ENCODE results near the gene ISLR2. TPM values are rescaled to one million over a fixed set of nuclear protein-coding genes. Genes with fewer than 3 reads are reported as not detected.
"Not testable (repeated sequence)": the region's sequence is repeated elsewhere in the genome, so short reads cannot be mapped to it uniquely, and the experiment has no call there.

ISLR2 gene, protein sequence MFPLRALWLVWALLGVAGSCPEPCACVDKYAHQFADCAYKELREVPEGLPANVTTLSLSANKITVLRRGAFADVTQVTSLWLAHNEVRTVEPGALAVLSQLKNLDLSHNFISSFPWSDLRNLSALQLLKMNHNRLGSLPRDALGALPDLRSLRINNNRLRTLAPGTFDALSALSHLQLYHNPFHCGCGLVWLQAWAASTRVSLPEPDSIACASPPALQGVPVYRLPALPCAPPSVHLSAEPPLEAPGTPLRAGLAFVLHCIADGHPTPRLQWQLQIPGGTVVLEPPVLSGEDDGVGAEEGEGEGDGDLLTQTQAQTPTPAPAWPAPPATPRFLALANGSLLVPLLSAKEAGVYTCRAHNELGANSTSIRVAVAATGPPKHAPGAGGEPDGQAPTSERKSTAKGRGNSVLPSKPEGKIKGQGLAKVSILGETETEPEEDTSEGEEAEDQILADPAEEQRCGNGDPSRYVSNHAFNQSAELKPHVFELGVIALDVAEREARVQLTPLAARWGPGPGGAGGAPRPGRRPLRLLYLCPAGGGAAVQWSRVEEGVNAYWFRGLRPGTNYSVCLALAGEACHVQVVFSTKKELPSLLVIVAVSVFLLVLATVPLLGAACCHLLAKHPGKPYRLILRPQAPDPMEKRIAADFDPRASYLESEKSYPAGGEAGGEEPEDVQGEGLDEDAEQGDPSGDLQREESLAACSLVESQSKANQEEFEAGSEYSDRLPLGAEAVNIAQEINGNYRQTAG
- total RNA-seq = 1.1 TPM
- 0.13 TPM for polyA plus RNA-seq (ENCODE audit: insufficient read depth, low read depth, low replicate concordance)
- long read RNA-seq, donor 1 = 0 reads
- long read RNA-seq, donor 2, partial matches to known transcripts = 0 of 1 reads
- long read RNA-seq, donor 2, other reads (novel, unspliced or antisense) = 0 of 1 reads
- long read RNA-seq, donor 3 = 0 reads
- long read RNA-seq, donor 4 = 0 reads
- long read RNA-seq, donor 5 = 0 reads
- long read RNA-seq, donor 6, partial matches to known transcripts = 0 of 3 reads
- long read RNA-seq, donor 6, other reads (novel, unspliced or antisense) = 0 of 3 reads
- long read RNA-seq, donor 7, partial matches to known transcripts = 0 of 1 reads
- long read RNA-seq, donor 7, other reads (novel, unspliced or antisense) = 1 of 1 reads
- long read RNA-seq, donor 8 = 0 reads
- long read RNA-seq, donor 9 = 0 reads
- long read RNA-seq, donor 10 = 0 reads

DNA sequence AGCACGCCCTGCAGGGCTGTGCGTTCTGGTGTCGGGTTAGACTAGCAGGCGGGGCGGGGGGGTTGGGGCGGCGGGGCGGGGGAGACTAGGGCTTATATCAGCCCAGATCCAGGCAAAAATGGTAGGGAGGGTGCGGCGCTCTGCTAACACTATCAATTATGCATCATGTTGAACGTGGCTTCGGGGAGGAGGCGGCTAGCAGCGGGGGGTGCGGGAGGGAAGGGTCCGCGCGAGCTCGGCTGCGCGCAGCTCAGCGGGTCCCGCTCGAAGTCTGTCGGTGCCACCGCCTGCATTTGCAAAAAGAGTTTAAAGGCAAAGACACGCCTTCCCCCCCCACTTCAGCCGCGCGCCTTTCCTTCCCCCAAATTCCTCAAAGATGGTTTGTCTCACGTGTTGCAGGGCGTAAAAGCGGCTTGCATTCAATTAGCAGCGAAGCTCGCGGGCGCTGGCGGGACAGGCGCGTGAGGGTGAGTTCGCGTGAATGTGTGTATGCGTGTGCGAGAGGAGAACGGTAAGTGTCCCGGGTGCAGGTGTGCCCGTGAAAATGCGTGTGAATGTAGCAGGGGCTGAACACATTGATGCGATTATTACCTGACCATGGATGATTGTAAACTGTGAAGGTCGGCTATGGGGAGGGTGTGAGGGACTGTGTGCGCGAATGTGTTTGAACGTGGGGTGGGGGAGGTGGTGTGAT, at the start of gene ISLR2:
TSS of gene ISLR2 (plus strand) at position 432 of the 694 bp plus-strand sequence. CDS start 2,169 bp downstream, outside the sequence.
- Histone ChIP-seq H3K9ac (ENCODE audit: low read length in 3 of 3) (no peak within 1 kb of the TSS), H3K27me3 (ENCODE audit: control insufficient read depth, insufficient read depth, low read length) (peaks cover 49% of the 10 kb centered on the region), H3K36me3 (ENCODE audit: control insufficient read depth in 2 of 3, insufficient read depth in 3 of 3, low read length in 3 of 3) (no peaks in the 10 kb centered on the region), H3K4me3 (ENCODE audit: low read length in 3 of 3) (no peak within 1 kb of the TSS), H3K9me3 (ENCODE audit: control insufficient read depth in 2 of 3, insufficient read depth in 1 of 3, low read length in 3 of 3) (no peaks in the 10 kb centered on the region), H3K4me1 (ENCODE audit: control insufficient read depth in 2 of 3, insufficient read depth in 2 of 3, low read depth in 1 of 3, low read length in 3 of 3) (peaks cover 0 to 13% (median 0%) of the 10 kb centered on the region in 3 donors), H3K27ac (ENCODE audit: low read depth in 2 of 2, low read length in 2 of 2) (no peak within 1 kb of the TSS)
- intact Hi-C loops (cut with DNase I) = no loop called here
- no peak for FAIRE-seq
- DNase-seq = peak in 4 of 5 donors; percentile 55 to 71 (median 62)
- TF ChIP-seq, protein P1, sequence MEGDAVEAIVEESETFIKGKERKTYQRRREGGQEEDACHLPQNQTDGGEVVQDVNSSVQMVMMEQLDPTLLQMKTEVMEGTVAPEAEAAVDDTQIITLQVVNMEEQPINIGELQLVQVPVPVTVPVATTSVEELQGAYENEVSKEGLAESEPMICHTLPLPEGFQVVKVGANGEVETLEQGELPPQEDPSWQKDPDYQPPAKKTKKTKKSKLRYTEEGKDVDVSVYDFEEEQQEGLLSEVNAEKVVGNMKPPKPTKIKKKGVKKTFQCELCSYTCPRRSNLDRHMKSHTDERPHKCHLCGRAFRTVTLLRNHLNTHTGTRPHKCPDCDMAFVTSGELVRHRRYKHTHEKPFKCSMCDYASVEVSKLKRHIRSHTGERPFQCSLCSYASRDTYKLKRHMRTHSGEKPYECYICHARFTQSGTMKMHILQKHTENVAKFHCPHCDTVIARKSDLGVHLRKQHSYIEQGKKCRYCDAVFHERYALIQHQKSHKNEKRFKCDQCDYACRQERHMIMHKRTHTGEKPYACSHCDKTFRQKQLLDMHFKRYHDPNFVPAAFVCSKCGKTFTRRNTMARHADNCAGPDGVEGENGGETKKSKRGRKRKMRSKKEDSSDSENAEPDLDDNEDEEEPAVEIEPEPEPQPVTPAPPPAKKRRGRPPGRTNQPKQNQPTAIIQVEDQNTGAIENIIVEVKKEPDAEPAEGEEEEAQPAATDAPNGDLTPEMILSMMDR (IDR thresholded peaks at IDR 0.05; ENCODE audit: borderline replicate concordance, extremely low read depth, insufficient read depth) = no peak

DNA sequence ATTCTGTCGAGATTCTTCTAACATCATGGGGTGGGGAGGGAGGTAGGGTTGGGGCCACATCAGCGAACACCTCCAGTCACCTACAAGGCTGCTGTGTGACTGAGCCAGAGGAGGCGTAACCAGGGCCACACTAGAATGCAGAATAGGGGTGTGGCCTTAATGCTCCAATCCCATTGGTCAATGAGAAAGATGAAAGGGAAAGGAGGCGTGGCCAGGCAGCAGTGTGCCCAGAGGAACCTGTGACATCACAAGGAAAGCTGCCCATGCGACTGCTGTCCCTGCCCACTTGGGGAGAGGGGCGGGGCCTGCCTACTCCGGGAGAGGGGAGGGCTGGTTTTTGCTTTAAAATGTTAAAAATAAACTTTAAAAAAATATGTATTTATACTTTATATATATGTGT, 47.9 kb upstream of the ISLR2 start, which contains the start of gene GOLGA6A:
TSS of gene GOLGA6A (minus strand) at position 101 of the 400 bp plus-strand sequence. CDS start at position 60, 41 bp downstream.
- intact Hi-C loops (cut with DNase I); DNase-seq; FAIRE-seq; H3K27ac ChIP-seq (ENCODE audit: low read depth in 2 of 2, low read length in 2 of 2); H3K36me3 ChIP-seq (ENCODE audit: control insufficient read depth in 2 of 3, insufficient read depth in 3 of 3, low read length in 3 of 3); H3K9ac ChIP-seq (ENCODE audit: low read length in 3 of 3); H3K27me3 ChIP-seq (ENCODE audit: control insufficient read depth, insufficient read depth, low read length); H3K4me1 ChIP-seq (ENCODE audit: control insufficient read depth in 2 of 3, insufficient read depth in 2 of 3, low read depth in 1 of 3, low read length in 3 of 3); H3K4me3 ChIP-seq (ENCODE audit: low read length in 3 of 3); H3K9me3 ChIP-seq (ENCODE audit: control insufficient read depth in 2 of 3, insufficient read depth in 1 of 3, low read length in 3 of 3): not testable (repeated sequence)

DNA sequence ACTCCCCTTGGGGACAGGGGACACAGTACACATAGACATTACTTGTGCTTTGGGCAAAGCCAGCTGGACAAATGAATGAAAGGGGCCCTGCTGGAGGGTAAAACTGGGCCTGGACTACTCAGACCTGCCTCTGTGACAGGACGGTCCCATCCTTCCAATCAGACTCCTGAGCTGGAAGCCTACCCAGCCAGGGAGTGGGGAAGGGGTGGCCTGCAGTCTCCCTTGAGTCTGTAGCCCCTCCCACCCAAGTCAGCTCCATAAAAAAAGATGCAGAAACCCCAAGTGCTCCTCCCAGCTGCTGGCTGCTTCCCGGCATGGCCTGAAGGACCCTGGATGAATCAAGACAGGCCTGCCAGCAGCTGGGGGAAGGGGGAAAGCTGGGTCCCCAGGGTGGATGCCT, 35.8 kb upstream of the ISLR2 start:
- H3K36me3 ChIP-seq (ENCODE audit: control insufficient read depth in 2 of 3, insufficient read depth in 3 of 3, low read length in 3 of 3); H3K9me3 ChIP-seq (ENCODE audit: control insufficient read depth in 2 of 3, insufficient read depth in 1 of 3, low read length in 3 of 3); intact Hi-C loops (cut with DNase I); H3K9ac ChIP-seq (ENCODE audit: low read length in 3 of 3); DNase-seq; H3K27me3 ChIP-seq (ENCODE audit: control insufficient read depth, insufficient read depth, low read length); H3K27ac ChIP-seq (ENCODE audit: low read depth in 2 of 2, low read length in 2 of 2); H3K4me3 ChIP-seq (ENCODE audit: low read length in 3 of 3); H3K4me1 ChIP-seq (ENCODE audit: control insufficient read depth in 2 of 3, insufficient read depth in 2 of 3, low read depth in 1 of 3, low read length in 3 of 3); FAIRE-seq: not testable (repeated sequence)

DNA sequence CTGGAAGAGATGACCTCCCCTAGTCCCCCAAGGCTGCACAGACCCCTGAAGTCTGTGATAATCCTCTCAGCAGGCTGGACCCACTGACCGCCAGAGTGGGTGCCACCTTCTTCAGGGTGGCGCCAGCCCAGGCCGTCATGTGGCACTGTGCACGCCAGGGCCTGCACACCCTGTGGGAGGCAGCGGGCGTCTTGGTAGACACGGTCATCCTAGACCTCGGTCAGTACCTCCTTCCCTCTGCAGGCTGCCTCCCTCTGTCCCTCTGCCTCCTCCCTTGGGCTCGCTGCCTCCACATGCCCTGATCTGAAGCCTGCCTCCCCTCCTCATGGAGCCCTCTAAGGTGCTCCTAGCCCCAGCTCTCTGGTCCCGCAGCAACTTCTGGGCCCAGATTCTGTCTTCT, 34.8 kb upstream of the ISLR2 start:
- intact Hi-C loops (cut with DNase I); H3K4me1 ChIP-seq (ENCODE audit: control insufficient read depth in 2 of 3, insufficient read depth in 2 of 3, low read depth in 1 of 3, low read length in 3 of 3); H3K27me3 ChIP-seq (ENCODE audit: control insufficient read depth, insufficient read depth, low read length); DNase-seq; H3K9ac ChIP-seq (ENCODE audit: low read length in 3 of 3); H3K9me3 ChIP-seq (ENCODE audit: control insufficient read depth in 2 of 3, insufficient read depth in 1 of 3, low read length in 3 of 3); H3K36me3 ChIP-seq (ENCODE audit: control insufficient read depth in 2 of 3, insufficient read depth in 3 of 3, low read length in 3 of 3); H3K4me3 ChIP-seq (ENCODE audit: low read length in 3 of 3); H3K27ac ChIP-seq (ENCODE audit: low read depth in 2 of 2, low read length in 2 of 2); FAIRE-seq: not testable (repeated sequence)

DNA sequence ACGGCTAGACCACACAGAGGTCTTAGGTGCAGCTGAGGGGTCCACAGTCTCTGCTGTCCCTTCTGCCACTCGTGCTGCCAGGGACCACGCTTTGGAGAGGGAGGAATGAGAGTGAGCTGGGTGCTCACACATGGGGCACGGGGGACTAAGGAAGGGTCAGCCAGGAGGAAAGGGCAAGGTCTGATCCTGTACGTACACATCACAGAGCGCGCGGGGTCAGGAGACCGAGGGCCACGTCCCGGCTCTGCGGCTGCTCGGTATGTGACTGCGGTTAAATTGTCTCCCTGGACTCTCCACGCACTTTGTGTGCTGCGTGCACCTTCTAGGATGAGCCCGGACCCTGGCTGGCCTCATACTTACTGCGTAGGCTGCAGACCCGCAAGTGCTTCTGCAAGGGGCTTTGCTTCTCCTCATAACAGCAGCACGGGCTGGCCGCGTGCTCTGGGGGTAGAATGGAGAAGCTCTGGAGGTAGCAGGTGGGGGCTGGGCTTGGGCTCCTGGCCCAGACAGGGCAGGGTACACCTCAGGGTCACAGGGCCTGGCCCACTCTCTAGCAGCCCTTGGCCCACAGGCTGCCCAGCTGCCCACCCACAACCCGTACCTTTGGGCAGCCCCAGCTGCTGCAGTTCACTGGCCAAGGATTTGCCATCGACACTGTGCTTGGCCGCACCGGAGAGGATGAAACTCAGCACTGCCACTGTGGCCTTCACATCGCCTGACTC, 33.5 kb upstream of the ISLR2 start:
- H3K9me3 ChIP-seq (ENCODE audit: control insufficient read depth in 2 of 3, insufficient read depth in 1 of 3, low read length in 3 of 3); H3K4me3 ChIP-seq (ENCODE audit: low read length in 3 of 3); DNase-seq; H3K27ac ChIP-seq (ENCODE audit: low read depth in 2 of 2, low read length in 2 of 2); H3K4me1 ChIP-seq (ENCODE audit: control insufficient read depth in 2 of 3, insufficient read depth in 2 of 3, low read depth in 1 of 3, low read length in 3 of 3); H3K27me3 ChIP-seq (ENCODE audit: control insufficient read depth, insufficient read depth, low read length); FAIRE-seq; H3K36me3 ChIP-seq (ENCODE audit: control insufficient read depth in 2 of 3, insufficient read depth in 3 of 3, low read length in 3 of 3); intact Hi-C loops (cut with DNase I); H3K9ac ChIP-seq (ENCODE audit: low read length in 3 of 3): not testable (repeated sequence)

DNA sequence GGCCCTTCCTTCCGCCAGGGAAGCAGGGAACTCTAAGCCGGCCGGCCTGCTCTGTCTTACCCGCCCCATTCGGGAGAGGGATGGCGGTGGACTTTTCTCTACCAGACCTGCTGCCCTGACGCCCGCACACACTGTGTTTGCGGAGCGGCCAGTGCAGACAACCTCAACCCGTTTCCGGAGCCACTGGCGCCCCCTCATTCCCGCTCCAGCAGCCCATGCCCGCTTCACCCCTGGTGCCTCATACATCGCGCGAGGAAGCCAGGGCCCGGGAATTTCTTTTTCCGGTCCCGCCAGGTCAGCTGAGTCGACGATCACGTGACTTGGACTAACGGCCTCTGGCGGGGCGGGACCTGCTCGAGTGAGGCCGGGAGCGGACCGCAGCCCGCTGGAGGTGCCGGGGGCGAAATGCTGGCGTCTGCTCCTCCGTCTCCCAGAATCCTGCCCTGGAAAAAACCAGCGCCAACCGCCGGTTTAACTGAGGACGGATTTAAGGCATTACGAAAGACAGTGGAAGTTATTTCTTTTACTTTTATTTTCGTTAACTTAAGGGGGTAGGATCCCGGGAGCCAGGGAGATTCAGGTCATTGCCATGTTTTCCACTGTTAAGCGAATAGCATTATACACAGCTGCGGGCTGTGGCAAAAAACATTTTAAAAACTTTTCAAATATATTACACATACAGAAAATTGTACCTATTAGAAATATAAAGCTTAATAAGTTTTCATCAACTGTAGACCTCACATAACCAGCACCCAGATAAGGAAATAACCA, 30.2 kb upstream of the ISLR2 start:
- FAIRE-seq = peak; percentile 77
- H3K4me1 ChIP-seq (ENCODE audit: control insufficient read depth in 2 of 3, insufficient read depth in 2 of 3, low read depth in 1 of 3, low read length in 3 of 3); H3K27me3 ChIP-seq (ENCODE audit: control insufficient read depth, insufficient read depth, low read length); intact Hi-C loops (cut with DNase I); H3K9ac ChIP-seq (ENCODE audit: low read length in 3 of 3); H3K9me3 ChIP-seq (ENCODE audit: control insufficient read depth in 2 of 3, insufficient read depth in 1 of 3, low read length in 3 of 3); H3K27ac ChIP-seq (ENCODE audit: low read depth in 2 of 2, low read length in 2 of 2); H3K36me3 ChIP-seq (ENCODE audit: control insufficient read depth in 2 of 3, insufficient read depth in 3 of 3, low read length in 3 of 3): not testable (repeated sequence)
- DNase-seq = peak; percentile 91 to 97 (median 96)
- peak overlapping the region; percentile 41 to 55 (median 55) for H3K4me3 ChIP-seq (ENCODE audit: low read length in 3 of 3)
